Type B pancreatic cell (in vitro differentiated cells): ENCODE data around the gene TBC1D8. TPM values are rescaled to one million over a fixed set of nuclear protein-coding genes. Genes with fewer than 3 reads are reported as not detected.

ENCODE experiments used
- DNase-seq: peaks from one replicate; pipeline ENCODE4 v3.0.0; 2021; ENCODE audit warnings: mixed read lengths; ENCODE audit not compliant: unreplicated experiment; ENCODE audit errors: extremely low spot score
- H3K27ac Mint-ChIP-seq: 2 replicates; pipeline ENCODE4 v1.8.0; 2021; ENCODE audit warnings: mild to moderate bottlenecking, mixed read lengths
- H3K27me3 Mint-ChIP-seq: 2 replicates; pipeline ENCODE4 v1.8.0; 2021; ENCODE audit warnings: mixed read lengths
- H3K36me3 Mint-ChIP-seq: 2 replicates; pipeline ENCODE4 v1.8.0; 2021; ENCODE audit warnings: mixed read lengths
- H3K4me1 Mint-ChIP-seq: one replicate; pipeline ENCODE4 v1.8.0; 2021; ENCODE audit warnings: mixed read lengths; ENCODE audit not compliant: unreplicated experiment
- H3K4me3 Mint-ChIP-seq: 2 replicates; pipeline ENCODE4 v1.8.0; 2021; ENCODE audit warnings: mild to moderate bottlenecking, mixed read lengths
- H3K9me3 Mint-ChIP-seq: 2 replicates; pipeline ENCODE4 v1.8.0; 2021; ENCODE audit warnings: mixed read lengths
- CTCF ChIP-seq: fragments of 200-600 bp; sonication (generic); conservative IDR thresholded peaks from 2 replicates; pipeline ENCODE4 v1.5.0; 2021; ENCODE audit warnings: antibody characterized with exemption, mild to moderate bottlenecking
- total RNA-seq: library from RNA; stranded (reverse); gene quantifications from 2 replicates; pipeline ENCODE4 v1.2.1, GENCODE V29; 2021; ENCODE audit warnings: low replicate concordance

TBC1D8 gene
- total RNA-seq, 1 donor from 2014 or later: 20.1 TPM

- H3K36me3 Mint-ChIP-seq: peaks cover 11% of the 10 kb centered on the region
- no peak overlapping the region for H3K4me3 Mint-ChIP-seq
- no peaks in the 10 kb centered on the region for H3K9me3 Mint-ChIP-seq
- H3K27ac Mint-ChIP-seq: no peak overlapping the region
- DNase-seq: no peak
- TF ChIP-seq CTCF: no peak
- H3K27me3 Mint-ChIP-seq: no peaks in the 10 kb centered on the region
- H3K4me1 Mint-ChIP-seq: peaks cover 5% of the 10 kb centered on the region
Measured at GRCh38 chr2:101026923-101027469, 124.2 kb downstream of the TBC1D8 start.

DNA sequence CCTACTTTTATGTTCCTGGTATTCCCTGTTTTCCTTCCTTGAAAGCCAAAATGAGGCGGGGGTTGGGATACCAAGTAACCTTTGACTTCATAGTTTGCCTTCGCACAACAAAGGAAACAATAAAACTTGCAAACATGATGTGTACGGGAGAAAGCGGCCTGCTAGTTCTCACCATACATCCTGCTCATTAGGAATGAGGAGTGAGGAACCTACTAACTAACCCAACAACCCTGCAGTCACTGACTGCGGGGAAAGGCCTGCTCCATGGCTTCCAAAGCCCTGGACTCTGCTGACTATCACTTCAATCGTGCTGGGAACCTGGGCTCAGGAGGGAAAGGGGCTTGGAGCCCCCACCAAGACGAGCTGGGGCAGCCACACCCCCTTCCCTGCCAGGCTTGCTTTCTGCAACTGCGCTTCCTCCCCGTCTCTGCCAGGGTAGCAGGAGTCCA is 124.9 kb downstream of the TBC1D8 start:
- Mint-ChIP-seq H3K27me3 (no peaks in the 10 kb centered on the region), H3K27ac (no peak overlapping the region), H3K4me1 (peaks cover 3% of the 10 kb centered on the region), H3K9me3 (no peaks in the 10 kb centered on the region), H3K36me3 (peaks cover 10% of the 10 kb centered on the region), H3K4me3 (no peak overlapping the region)
- TF ChIP-seq CTCF: no peak
- no peak for DNase-seq

DNA sequence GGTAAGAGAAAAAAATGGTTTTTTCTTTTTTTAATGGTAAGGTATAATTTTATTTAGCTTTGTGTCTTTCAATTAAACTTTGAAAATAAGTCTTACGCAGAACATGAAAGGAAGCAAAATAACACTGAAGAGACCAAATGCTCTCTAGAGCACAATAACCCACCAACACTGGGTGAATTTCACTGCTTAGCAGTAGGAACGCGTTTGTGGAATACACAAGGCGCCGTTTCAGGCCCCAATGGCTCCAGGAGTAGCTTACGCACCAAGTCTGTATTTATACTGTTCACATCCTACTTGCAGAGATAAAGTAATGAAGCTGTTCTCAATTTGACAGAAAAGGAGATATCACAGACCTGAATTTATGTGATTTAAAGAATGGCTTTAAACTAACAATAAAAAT is 125.6 kb downstream of the TBC1D8 start:
- peaks cover 17% of the 10 kb centered on the region for H3K36me3 Mint-ChIP-seq
- H3K4me3 Mint-ChIP-seq: no peak overlapping the region
- DNase-seq: no peak
- H3K27me3 Mint-ChIP-seq: no peaks in the 10 kb centered on the region
- no peak overlapping the region for H3K27ac Mint-ChIP-seq
- no peak for TF ChIP-seq CTCF
- peaks cover 3% of the 10 kb centered on the region for H3K4me1 Mint-ChIP-seq
- H3K9me3 Mint-ChIP-seq: no peaks in the 10 kb centered on the region

DNA sequence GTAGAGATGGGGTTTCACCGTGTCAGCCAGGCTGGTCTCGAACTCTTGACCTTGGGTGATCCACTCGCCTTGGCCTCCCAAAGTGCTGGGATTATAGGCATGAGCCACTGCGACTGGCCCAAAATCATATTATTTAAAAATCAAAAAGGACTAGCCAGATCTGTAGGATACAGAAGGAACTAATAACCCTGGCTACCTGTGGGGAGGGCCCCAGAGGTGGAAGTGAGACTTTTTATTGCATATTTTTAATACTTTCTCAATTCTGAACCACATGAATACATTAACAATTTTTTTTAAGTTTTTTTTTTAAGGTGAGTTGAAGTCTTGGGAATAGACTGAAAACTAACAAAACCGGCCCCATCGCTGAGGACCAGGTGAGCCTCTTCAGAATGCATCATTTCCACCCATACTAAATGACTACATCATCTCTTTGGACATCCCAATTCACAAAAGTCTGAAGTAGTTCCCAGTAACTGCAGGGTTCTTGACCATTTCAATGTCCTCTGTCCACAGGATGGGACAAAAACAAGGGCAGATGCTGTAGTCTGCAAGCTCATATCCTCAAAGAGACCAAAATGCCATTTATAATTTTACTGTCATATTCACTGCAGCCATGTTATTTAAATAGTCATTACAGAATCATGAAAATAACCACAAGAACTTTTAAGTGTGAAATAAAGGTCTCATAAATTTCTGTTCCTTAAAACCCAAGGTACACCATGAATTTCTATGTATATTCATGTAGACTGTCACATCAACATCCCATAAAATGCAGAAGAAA is 127.7 kb downstream of the TBC1D8 start:
- Mint-ChIP-seq H3K4me1 (peaks cover 3% of the 10 kb centered on the region), H3K27ac (no peak overlapping the region), H3K9me3 (no peaks in the 10 kb centered on the region), H3K4me3 (no peak overlapping the region), H3K36me3 (peaks cover 25% of the 10 kb centered on the region), H3K27me3 (no peaks in the 10 kb centered on the region)
- no peak for TF ChIP-seq CTCF
- DNase-seq: no peak

- Mint-ChIP-seq H3K36me3 (peaks cover 31% of the 10 kb centered on the region), H3K27ac (no peak overlapping the region), H3K4me3 (no peak overlapping the region), H3K4me1 (peaks cover 3% of the 10 kb centered on the region), H3K9me3 (no peaks in the 10 kb centered on the region), H3K27me3 (no peaks in the 10 kb centered on the region)
- no peak for TF ChIP-seq CTCF
- no peak for DNase-seq
Measured at GRCh38 chr2:101022221-101022620, 129.0 kb downstream of the TBC1D8 start.
